Spleen (tissue), 7 donors: ENCODE measurements around the gene EIF5A.

ENCODE experiments used
- CTCF ChIP-seq, 11 experiments: fragments of 200-600 bp in 7 of 11; fragments of 450-650 bp in 4 of 11; sonication (generic) in 4 of 11; IDR thresholded peaks in 8 of 11; conservative IDR thresholded peaks in 3 of 11; 1 replicate in 7 of 11; 2 replicates in 4 of 11; pipeline versions ENCODE4 v1.4.0 to v1.8.0; 2016 to 2021; ENCODE audit warnings: antibody characterized with exemption in 11 of 11, inconsistent platforms in 4 of 11, mild to moderate bottlenecking in 1 of 11
- POLR2A ChIP-seq, 3 donors: fragments of 450-650 bp; IDR thresholded peaks; one replicate each; pipeline ENCODE4 v1.5.1; 2017; ENCODE audit warnings: antibody characterized with exemption in 3 of 3, mild to moderate bottlenecking in 1 of 3
- POLR2AphosphoS5 ChIP-seq, 3 donors: sonication (generic); formaldehyde crosslinking; IDR thresholded peaks; one replicate each; pipeline ENCODE4 v1.5.1; 2017; ENCODE audit warnings: antibody characterized with exemption in 3 of 3
- donor health status: DM: no; HTN: no; CAD: no; lungs with moderate emphysema.
- donor health status: DM: no; HTN: no; CAD: no.
- donor health status: DM: no; HTN: no; CAD: no.

DNA sequence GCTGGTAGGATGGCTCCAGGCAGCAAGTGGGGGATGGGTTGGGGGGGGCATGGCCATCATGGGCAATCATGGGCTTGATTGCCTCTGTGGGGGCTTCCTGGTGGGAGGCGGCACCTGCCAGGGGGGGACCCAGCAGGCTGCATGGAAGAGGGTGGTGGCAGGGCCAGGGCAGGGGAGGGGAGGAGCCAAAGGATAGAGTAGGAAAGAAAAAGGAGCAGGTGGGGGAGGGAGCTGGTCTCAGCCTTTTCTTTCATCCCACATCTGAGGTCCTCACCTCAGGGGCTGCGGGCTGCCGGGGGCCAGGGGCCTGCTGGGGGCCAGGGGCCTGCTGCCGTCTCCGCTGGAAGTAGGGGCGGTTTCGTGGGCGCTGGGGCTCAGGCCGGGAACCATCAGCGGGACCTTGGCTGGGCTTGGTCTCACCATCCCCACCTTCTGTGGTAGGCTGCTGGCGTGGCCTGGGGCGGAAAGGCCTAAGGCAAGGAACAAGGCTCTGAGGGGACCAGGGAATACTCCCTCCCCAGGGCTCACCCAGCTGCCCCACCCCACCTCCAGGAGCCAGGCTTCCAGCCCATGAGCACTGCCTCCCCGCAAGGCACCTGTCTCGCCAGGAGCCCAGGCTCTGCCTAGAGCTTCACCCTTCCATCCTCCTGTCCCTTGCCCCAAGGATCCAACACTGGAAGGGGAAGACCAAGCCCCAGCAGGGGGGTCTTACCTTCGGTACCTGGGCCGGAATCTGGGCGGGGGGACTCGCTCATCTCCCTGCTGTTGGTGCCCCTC is 18.0 kb upstream of the EIF5A start:
- TF ChIP-seq CTCF (IDR thresholded peaks at IDR 0.05 in 8 of 11, conservative IDR thresholded peaks at IDR 0.05 in 3 of 11) = no peak
- TF ChIP-seq POLR2AphosphoS5 (IDR thresholded peaks at IDR 0.05) = no peak
- no peak for TF ChIP-seq POLR2A (IDR thresholded peaks at IDR 0.05)
